Right renal cortex interstitium (tissue), 3 donors: ENCODE measurements around the gene DNM1. TPM values are rescaled to one million over a fixed set of nuclear protein-coding genes. Genes with fewer than 3 reads are reported as not detected.
"Not testable (repeated sequence)": the region's sequence is repeated elsewhere in the genome, so short reads cannot be mapped to it uniquely, and the experiment has no call there.

Experiments
- DNase-seq, 3 donors: peaks; one replicate each; pipeline ENCODE4 v3.0.0-alpha.2; 2013; ENCODE audit warnings: low read depth in 3 of 3, low spot score in 2 of 3
- polyA plus RNA-seq, 3 donors: library from polyadenylated mRNA; unstranded; fragments of 120-200 nt; gene quantifications; one replicate each; pipeline ENCODE4 v1.2.1, GENCODE V29; 2013; ENCODE audit not compliant: insufficient read length in 3 of 3

Gene DNM1
- polyA plus RNA-seq, 3 donors = 72.8 to 78.4 (median 74.6) TPM

DNA sequence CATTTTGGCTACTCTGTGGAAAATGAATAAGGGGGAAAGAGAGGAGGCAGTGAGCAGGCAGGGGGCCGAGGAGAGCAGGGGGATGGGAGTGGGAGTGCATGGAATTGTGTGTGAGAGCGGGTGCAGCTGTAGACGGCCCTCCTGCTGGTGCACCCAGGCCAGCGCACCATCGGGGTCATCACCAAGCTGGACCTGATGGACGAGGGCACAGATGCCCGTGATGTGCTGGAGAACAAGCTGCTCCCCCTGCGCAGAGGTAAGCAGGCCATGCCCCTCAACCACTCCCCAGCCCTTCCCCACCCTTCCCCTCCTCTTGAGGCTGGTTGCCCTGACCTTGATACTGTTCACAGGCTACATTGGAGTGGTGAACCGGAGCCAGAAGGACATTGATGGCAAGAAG lies 16.7 kb downstream of the DNM1 start:
- DNase-seq = no peak

DNA sequence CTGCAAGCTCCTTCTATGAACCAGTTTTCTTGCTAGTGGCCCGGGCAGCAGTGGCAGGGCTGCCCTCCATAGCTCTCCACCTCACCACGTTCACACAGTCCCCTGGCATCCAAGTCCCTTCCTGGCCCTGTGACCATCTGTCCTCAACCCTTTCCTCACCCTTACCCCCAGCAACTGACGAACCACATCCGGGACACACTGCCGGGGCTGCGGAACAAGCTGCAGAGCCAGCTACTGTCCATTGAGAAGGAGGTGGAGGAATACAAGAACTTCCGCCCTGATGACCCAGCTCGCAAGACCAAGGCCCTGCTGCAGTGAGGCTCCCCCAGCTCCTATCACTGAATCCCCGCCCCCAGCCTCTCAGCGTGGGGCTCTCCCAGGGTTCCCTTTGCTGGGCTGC lies 18.8 kb downstream of the DNM1 start:
- no peak for DNase-seq

DNA sequence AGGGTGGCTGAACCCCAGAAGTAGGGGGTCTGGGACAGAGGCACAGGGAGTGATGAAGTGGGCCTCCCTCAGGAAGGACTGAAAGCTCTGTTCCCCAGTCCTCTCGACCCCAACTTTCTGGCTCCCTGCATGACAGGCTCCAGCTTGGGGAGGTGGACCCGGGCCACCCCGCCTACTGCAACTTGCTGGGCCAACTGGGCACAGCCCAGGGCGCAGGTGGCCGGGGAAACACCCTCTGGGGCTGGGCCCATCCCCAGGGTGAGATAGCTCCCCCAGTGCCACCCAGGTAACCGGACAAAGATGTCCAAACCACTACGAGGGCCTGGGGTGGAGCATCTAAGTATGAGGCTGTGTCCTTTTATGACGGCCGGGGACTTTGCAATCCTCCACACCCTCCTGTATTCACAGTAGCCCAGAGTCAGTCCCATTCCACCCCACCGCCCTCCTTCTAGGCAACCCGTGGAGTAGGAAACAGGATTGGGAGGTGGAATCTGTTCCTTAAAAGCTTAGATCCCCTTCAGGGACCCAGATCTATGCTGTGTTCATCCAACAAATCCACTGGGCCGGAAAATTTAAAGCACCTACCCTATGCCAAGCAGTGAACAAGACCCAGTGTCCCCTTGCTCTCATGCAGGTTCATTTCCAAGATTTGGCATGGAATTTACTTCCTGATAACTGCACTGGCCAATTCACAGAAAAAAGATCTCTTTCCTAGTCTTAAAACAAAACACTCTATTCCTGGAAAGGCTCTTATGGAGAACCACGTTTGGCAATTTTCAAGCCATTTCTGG lies 19.9 kb downstream of the DNM1 start:
- DNase-seq = no peak

DNA sequence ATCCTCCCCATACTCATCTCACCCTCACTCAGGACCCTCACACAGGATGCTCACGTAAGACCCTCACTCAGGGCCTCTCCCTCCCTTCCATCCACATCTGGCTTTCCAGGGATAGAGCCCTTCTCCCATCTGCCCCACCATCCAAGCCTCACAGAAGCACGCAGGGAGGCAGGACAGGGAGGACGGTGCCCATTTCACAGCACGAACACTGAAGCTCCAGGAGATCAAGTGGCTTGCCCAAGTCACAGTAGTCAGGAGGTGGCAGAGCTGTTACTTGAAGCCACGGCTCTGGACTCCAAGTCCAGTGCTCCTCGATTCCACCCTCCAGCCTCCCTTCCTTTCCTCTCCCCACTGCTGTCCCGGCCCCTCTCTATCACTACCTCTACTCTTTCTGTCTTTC lies 21.7 kb downstream of the DNM1 start:
- no peak for DNase-seq

DNA sequence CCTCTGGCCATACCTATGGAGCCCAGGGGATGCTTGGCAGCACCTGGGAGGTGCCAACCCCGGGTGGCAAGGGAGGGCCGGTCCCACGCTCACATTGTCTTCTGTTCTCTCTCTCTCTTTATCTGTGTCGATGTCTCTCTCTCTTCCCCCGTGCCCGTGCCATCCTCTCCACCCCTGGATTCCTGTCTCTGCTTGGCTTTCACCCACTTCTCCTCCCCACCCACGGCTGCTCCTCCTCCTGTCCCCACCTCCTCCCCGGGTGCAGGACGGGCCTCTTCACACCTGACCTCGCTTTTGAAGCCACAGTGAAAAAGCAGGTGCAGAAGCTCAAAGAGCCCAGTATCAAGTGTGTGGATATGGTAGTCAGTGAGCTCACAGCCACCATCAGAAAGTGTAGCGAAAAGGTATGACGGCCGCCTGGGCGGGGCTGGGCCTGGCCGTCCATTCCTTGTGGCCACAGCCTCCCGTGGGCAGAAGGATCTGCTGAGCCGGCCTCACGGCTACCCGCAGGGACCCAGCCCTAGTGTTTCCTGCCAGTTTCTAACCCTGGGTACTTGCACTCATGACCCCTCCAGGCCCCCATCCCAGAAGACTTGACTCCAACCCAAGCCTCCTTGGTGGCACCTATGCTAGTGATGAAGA lies 22.7 kb downstream of the DNM1 start:
- no peak for DNase-seq

DNA sequence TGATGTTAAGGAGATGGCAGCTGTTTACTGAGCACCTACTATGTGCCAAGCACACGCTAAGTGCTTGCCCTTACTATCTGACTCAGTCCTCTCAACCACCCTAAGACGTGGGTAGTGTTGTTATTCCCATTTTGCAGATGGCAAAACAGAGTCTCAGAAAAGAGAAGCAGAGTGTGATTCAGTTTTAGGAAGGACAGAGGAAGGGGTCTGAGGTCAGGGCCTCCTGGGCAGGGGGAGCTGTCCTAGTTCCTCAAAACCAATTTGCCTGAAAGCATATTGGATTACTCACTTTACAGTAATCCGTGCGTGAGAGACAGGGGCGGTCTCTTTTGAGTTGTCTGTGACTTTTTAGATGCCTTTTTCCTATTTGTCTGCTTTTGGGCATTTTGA lies 23.2 kb downstream of the DNM1 start:
- DNase-seq = no peak

DNA sequence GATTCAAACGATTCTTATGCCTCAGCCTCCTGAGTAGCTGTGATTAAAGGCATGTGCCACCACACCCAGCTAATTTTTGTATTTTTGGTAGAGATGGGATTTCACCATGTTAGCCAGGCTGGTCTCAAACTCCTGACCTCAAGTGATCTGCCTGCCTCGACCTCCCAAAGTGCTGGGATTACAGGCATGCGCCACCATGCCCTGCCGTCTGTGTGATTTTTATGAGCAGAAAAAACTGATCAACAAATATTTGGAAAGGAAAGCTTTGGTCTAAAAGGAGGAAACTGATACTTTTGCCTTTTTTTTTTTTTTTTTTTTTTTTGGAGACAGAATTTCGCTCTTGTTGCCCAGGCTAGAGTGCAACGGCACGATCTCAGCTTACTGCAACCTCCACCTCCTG lies 27.7 kb downstream of the DNM1 start:
- DNase-seq = not testable (repeated sequence)

DNA sequence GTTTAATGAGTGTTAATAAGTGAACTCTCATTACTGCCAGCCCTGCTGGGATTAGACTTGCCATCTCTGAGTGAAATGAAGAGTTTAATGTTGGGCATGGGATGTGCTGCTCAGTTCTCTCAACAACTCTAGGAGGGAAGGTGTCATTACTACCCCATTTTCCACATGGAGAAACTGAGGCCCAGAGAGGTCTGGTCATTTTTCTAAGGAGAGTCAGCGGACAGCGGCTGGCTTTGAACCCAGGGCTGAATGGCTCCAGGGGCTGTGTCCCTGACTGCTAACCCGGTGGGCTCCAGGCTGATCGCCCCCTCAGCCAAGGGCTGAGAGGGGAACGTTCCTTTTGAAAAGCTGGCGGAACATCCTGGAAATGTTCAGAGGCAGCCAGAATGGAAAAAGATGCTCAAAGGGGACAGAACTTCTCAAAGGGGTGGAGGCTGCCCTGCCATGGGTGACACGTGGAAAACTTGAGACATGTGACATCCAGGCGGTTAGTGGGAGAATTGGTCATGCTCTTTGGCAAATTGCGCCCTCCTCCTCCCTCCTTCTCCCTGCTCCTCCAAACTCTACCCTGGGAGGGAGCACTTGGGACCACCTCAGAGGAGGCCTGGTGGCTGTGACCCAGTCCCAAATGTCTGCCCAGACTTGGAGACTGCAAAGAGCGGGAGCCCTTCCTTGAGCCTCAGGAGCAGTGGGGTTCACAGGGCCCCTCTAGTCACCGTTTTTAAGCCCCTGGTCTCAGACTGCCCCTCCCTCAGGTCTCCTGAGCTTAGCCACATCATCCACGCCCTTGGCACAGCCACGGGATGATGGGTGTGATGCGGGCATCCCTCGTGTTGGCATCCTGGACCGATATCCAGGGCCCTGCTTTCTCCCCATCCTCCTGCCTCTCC lies 28.7 kb downstream of the DNM1 start:
- no peak for DNase-seq

DNA sequence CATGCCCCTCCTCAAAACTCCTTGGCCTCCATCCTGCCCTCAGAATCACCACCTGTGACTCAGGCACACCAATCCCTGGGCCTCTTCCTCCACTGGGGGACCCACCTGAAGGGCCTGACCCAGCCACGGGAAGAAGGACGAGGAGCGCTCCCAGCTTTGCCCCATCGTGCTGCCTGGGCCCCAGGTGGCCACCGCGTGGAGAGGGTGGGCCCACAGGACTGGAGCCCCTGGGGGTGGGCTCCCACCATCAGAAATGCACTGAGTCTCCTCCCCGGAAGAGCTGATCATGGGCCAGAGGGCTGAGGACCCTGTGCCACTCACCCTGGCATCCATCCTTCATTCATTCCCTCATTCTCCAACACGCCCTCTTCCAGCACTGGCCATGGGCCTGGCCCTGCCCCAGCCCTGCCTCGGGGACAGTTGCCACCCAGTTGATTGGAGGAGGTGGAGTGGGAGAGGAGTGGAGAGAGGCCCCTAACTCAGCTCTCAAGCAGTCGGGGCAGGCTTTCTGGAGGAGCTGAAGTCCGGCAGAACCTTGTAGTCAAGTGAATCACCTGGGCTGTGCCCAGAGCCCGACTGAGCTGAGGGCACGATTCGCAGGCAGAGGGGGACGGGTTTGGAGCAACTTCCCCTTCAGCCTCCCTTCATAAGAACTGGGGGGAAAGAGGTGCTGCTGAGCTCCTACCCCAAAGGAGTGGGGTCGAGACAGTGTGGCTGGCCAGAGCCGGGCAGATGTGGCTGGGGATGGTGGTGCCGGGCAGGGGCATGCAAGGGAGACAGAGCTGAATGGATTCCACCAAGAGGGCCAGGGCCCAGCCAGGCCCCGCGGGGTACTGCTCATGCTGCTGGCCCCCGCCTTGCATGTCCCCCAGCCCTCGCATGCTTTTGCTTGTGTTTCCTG lies 29.6 kb downstream of the DNM1 start:
- DNase-seq = no peak

DNA sequence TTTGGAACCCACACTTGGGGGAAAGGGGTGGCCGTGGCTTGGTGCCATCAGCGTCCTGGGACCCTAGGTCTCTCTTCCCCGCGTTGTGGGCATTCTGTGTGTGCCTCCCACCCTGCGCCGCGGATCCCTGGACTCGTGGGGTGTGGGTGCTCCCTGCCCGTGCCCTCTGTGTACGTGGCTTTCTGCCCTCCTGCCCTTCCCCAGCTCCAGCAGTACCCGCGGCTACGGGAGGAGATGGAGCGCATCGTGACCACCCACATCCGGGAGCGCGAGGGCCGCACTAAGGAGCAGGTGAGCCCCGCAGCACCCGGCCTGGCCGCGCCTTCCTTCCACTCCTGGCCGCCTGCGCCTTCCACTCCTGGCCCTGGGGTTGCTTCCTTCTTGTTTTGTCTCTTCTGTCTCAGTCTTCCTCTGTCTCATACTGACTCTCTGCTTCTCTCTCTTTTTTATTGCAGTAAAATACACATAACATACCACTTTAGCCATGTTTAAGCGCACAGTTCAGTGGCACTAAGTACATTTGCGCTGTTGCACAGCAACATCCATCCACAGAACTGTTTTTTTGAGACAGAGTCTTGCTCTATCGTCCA lies 30.7 kb downstream of the DNM1 start:
- DNase-seq = no peak

DNA sequence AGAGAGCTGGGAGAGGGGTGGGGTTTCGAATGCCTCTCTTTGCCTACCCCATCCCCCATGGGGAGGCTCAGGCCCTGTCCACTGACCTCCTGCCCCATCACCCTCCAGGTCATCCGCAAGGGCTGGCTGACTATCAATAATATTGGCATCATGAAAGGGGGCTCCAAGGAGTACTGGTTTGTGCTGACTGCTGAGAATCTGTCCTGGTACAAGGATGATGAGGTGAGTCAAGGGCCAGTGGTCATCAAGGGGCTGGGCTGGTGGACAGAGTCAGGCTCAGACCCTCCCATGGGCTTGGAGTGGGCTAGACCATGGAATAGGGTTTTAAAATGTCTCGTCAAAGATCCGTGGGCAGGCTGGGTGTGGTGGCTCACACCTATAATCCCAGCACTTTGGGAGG lies 38.9 kb downstream of the DNM1 start:
- no peak for DNase-seq

DNA sequence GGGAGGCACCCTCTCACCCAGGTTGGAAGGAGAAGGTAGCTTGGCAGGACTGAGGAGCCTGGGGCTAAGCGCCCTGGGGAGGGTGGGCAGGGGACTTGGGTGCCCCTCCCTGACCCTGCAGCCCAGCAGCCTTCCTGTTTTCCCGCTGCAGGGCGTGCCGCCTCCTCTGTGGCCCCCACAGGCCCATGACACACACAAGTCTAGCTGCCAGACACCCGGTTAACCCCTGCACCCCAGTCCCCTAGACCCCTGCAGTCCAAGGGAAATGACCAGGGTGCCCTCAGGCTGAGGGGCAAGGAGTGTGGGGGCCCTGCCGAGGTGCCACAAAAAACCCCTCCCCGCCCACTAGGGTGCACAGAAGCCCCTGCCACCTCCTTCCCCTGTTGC lies 39.6 kb downstream of the DNM1 start:
- DNase-seq = no peak

DNA sequence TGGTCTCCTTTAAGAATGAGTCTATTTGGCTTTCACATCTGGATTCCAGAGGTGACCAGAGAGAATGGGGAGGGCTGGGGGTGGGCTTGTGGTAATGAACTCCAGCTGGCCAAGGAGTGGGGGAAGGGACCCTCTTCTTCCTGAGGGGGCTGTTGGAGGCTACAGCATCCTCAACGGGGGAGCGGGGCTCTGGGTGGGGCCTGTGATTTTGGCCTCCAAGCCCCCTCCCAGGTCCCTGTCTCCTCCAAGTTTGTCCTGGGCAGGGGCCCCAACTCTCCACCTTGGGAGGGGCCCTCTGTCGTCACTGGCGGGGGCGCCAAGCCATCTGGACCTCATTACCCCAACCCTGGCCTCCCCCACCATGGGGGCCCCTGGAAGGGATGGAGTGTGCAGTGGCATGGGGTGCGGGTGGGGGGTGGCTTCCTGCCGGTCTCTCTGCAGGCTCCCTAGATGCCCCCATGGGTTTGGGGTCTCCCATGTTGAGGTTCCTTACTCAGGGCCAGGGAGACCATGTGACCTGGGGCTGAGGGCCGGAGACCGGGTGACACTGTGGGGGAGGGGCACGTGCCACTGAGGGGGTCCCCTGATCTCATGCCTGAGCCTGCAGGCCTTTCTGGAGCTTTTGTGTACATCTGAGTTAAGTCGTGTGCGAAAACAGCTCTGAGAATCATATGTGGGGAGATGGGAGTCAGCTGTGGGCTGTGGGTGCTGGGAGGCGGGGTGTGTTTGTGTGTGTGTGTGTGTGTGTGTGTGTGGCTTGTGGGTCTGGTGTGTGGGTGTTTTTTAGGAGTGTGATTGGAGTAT lies 40.2 kb downstream of the DNM1 start:
- DNase-seq = no peak

DNA sequence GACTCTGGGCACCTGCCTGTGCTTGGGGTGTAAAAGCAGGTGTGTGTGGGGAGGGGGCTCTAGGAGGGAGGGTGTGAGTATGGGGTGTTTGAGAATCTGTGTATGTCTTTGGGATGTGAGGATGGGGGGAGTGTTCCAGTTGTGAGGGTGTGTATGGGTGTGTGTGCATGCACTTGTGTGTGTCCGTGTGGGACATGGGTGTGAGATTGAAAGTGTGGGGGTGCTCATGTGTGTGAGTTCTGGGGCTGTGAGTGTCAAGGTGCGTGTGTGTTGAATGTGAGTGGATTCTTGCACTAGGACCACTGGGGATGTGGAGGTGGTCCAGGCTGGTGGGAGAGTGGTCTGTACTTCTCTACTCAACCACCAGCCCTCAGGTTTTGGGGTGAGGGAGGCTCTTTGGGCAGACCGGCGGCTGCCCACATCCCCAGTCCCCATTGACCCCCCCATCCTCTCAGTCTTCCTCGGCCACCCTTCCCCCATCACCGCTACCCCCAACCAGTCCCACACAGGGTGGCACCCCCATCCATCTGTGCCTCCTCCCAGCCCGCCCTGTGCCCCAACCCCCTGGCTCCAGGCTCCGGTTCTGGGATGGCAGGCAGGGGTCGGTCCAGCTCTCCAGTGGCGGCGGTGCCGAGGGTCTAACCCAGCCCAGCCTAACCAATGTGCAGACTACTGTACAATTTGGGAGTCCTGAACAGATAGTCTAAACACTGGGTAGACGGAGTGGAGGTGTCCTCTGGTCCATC lies 41.1 kb downstream of the DNM1 start:
- no peak for DNase-seq

DNA sequence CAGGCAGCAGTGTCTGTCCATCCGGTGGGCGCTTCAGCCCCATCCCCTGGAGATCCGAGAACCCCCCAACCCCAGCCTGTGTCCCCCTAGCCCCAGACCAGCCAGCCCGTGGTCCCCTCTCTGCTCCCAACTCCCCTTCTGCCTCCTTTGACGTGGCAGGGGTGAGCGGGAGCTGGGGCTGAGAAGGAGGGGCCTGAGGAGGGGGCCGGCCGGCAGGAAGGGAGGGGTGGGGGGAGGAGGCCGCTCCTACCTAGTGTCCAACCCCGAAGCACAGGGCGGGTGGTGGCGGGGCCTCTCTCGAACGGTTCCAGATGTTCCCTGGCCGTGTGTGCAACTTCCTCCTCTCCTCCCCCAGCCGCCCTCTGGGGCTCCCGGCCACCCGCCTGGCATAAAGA lies 41.7 kb downstream of the DNM1 start:
- peak in 2 of 3 donors; percentile 80 to 81 for DNase-seq

DNA sequence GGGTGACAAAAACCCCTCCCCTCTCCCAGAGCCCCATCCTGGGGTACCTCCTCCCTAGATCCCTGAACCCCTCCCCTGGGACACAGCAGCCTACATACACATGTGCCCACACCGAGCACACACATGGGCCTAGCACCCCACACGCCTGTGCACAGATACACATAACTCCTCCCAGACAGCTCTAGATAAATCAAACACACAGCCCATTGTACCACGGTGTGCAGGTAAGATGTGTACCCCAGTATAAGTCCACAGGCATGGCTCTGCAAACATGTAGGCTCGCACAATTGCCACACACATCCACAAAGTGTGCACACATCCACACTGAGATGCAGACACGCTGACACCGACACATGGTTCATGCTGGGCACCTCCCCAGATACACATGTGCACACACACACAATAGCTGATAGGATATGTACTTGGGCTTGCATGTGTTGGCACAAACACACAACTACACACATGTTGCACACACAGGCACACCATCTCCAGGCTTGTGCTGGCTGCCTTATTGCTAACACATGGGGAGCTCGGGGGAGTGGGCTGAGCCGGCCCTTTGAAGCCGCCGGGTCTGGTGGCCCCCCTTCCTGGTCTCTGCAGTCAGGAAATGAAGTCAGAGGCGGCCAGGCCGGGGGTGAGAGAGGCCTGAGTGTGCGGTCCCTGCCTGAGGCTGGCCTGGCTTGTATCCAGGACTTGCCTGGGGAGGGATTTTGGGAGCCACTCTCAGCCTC lies 42.4 kb downstream of the DNM1 start:
- peak in 1 of 3 donors; percentile 51 for DNase-seq

DNA sequence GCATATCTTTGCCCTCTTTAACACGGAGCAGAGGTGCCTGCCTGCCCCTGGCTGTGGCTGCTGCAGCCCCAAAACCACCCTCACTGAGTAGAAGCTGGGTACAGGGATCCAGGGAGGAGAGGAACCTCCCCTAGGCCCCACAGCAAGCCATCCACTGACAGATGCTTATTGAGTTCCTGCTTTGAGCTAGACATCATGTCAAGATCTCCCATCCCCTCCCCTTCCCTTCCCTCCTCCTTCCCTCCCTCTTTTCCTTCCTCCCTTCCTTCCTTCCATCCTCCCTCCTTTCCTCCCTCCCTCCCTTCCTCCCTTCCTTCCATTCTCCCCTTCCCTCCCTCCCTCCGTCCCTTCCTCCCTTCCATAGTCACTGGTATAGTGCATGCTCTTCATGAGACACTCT lies 43.3 kb downstream of the DNM1 start:
- no peak for DNase-seq

DNA sequence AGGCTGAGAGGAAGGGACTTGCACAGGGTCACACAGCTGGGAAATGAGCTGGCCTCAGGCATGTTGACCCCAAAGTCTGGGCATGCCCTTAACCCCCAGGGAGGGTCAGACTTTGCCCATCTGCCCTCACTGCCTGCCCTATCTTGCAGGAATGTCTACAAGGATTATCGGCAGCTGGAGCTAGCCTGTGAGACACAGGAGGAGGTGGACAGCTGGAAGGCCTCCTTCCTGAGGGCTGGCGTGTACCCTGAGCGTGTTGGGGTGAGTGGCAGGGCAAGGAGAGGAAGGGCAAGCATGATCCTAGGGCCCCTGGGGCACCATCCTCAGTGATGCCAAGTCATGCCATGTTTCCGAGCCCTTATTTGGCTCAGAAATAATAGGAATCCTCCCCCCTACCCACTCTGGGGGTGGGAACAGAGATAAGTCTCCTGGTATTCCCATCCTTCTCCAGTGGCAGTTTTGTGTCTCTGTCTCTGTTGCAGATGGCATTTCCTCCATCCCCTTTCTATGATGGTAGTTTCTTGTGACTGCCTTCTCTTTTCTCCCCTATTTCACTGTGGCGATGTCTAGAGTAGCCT lies 44.1 kb downstream of the DNM1 start:
- DNase-seq = no peak
